ENCODE results near the gene PLEKHA5. TPM values are rescaled to one million over a fixed set of nuclear protein-coding genes. Genes with fewer than 3 reads are reported as not detected.
"Not testable (repeated sequence)": the region's sequence is repeated elsewhere in the genome, so short reads cannot be mapped to it uniquely, and the experiment has no call there.

The PLEKHA5 gene
- total RNA-seq, 2 experiments from 2014 or later: 2.1 to 3.2 TPM

DNA sequence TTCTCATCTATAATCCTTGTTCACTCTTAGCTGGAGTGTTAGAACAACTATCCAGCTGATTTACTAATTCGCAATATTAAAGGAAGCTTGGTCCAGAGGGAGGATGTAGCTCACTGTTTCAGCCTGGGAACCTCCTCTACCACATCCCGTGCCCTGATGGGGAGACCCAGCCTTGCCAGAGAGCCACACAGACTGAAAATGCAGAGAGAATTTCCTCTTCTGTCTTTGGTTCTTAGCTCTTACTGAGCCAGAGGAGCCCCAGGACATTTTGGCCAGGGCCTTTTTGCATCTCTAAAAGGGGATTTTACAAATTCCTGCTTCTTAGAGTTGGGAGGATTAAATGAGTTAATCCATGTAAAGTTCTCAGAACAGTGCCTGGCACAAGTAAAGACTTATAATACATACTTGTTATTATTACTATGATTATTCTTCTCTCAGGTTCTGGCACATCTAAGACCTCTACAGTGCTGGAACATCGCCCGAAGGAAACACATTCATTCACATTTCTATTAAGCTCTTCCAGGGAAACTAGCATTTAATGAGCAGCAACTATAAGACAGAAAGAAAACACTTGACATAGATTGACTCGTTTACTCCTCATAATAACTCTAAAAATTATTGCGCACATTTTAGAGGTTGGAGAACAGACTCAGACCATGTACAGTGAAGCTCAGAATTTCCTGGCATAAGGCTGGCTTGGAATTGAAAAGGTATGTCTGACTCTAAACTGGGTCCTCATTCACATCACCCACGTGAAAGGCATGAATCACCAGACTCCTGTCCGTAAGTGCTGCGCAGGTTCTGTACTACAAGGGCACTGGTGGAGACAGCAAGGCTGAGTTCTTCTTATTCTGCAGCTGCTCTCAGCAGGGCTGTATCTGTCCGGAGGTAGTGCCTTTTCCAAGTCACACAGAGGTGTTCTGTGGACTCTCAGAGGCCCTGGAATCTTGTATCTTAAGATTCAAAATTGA is 282.0 kb downstream of the PLEKHA5 start:
- ChIA-PET CTCF (no interaction called here), POLR2A (interaction anchor here (0.6 to 1.3 kb wide), 3 partner anchors 14 to 70 kb away, joined by 3 read pairs; no protein-coding TSS in a partner anchor)
- H3K4me1 Mint-ChIP-seq (ENCODE audit: low read depth): no peaks in the 10 kb centered on the region
- H3K27me3 Mint-ChIP-seq: no peaks in the 10 kb centered on the region
- TF ChIP-seq CTCF (IDR thresholded peaks at IDR 0.05): no peak
- DNase-seq (no peak), ATAC-seq (no peak)
- intact Hi-C loops (cut with micrococcal nuclease): no loop called here
- H3K27ac Mint-ChIP-seq: no peak overlapping the region
- no peaks in the 10 kb centered on the region for H3K36me3 Mint-ChIP-seq (ENCODE audit: low read depth)
- no peak overlapping the region for H3K4me3 Mint-ChIP-seq
- no peaks in the 10 kb centered on the region for H3K9me3 Mint-ChIP-seq

DNA sequence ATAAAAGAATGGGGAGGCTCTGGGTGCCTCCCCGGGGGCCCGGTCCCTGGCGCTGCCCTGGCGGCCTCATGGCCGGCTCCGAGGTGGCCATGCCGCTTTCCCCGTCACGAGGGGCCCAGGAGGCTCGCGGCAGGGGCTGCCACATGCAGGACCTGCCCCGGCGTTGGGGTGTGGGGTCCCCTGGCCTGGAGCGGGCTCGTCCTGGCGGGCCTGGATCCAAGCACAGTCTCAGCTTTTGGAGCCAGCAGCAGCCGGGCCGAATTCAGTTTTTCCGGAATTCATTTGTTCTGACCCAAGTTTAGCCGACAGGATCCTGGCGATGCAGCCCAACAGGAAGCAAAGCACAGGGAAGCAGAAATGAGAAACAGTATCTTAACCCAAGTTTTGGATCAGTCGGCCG is 283.3 kb downstream of the PLEKHA5 start:
- intact Hi-C loops (cut with micrococcal nuclease): no loop called here
- H3K27ac Mint-ChIP-seq: no peak overlapping the region
- DNase-seq (no peak), ATAC-seq (no peak)
- H3K27me3 Mint-ChIP-seq: no peaks in the 10 kb centered on the region
- no peaks in the 10 kb centered on the region for H3K4me1 Mint-ChIP-seq (ENCODE audit: low read depth)
- CTCF ChIA-PET: no interaction called here
- no peak for TF ChIP-seq CTCF (IDR thresholded peaks at IDR 0.05)
- POLR2A ChIA-PET: interaction anchor here (1.3 kb wide), 1 partner anchor 19 kb away, joined by 3 read pairs; no protein-coding TSS in a partner anchor
- no peaks in the 10 kb centered on the region for H3K36me3 Mint-ChIP-seq (ENCODE audit: low read depth)
- no peaks in the 10 kb centered on the region for H3K9me3 Mint-ChIP-seq
- H3K4me3 Mint-ChIP-seq: no peak overlapping the region

DNA sequence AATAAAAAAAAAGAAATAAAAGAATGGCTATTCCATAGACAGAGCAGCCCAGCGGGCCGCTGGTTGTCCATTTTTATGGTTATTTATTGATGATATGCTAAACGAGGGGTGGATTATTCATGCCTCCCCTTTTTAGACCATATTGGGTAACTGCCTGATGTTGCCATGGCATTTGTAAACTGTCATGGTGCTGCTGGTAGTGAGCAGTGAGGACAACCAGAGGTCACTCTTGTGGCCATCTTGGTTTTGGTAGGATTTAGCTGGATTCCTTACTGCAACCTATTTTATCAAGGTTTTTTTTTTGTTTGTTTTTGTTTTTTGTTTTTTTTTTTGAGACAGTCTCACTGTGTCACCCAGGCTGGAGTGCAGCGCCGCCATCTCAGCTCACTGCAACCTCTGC is 284.0 kb downstream of the PLEKHA5 start:
- ATAC-seq; POLR2A ChIA-PET; H3K4me3 Mint-ChIP-seq; intact Hi-C loops (cut with micrococcal nuclease); DNase-seq; H3K4me1 Mint-ChIP-seq (ENCODE audit: low read depth); H3K9me3 Mint-ChIP-seq; H3K27me3 Mint-ChIP-seq; H3K27ac Mint-ChIP-seq; H3K36me3 Mint-ChIP-seq (ENCODE audit: low read depth); CTCF ChIA-PET: not testable (repeated sequence)

DNA sequence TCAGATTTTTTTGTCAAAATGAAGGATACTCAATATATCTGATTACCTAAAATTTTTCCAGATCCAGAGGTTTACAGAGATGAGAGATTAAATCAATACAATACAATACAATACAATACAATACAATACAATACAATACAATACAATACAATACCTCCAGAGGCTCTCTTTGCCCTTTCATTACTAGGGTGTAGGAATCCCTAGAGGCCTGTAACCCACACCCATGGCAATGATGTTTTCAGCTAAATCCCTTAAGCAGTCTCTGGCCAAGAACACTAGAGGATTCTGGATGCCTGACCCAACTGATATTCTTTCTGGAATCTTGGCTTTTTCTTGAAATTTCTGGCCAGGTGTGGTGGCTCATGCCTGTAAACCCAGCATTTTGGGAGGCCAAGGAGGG is 286.0 kb downstream of the PLEKHA5 start:
- Mint-ChIP-seq H3K27me3 (no peaks in the 10 kb centered on the region), H3K4me1 (ENCODE audit: low read depth) (no peaks in the 10 kb centered on the region), H3K9me3 (no peaks in the 10 kb centered on the region), H3K4me3 (no peak overlapping the region), H3K27ac (no peak overlapping the region), H3K36me3 (ENCODE audit: low read depth) (no peaks in the 10 kb centered on the region)
- CTCF ChIA-PET: no interaction called here
- DNase-seq: no peak
- intact Hi-C loops (cut with micrococcal nuclease): no loop called here
- TF ChIP-seq CTCF (IDR thresholded peaks at IDR 0.05): no peak
- POLR2A ChIA-PET: interaction anchor here (1.2 kb wide), 1 partner anchor 16 kb away, joined by 4 read pairs; no protein-coding TSS in a partner anchor
- no peak for ATAC-seq

- TF ChIP-seq CTCF (IDR thresholded peaks at IDR 0.05): no peak
- CTCF ChIA-PET: interaction anchor here (0.7 kb wide), 1 partner anchor 28 kb away, joined by 3 read pairs; no protein-coding TSS in a partner anchor
- POLR2A ChIA-PET: interaction anchor here (0.6 kb wide), 1 partner anchor 88 kb away, joined by 3 read pairs; no protein-coding TSS in a partner anchor
- Mint-ChIP-seq H3K4me1 (ENCODE audit: low read depth) (peaks cover 9% of the 10 kb centered on the region), H3K4me3 (no peak overlapping the region), H3K27me3 (no peaks in the 10 kb centered on the region), H3K9me3 (no peaks in the 10 kb centered on the region), H3K27ac (no peak overlapping the region), H3K36me3 (ENCODE audit: low read depth) (no peaks in the 10 kb centered on the region)
- ATAC-seq (no peak), DNase-seq (no peak)
- intact Hi-C loops (cut with micrococcal nuclease): no loop called here
Measured at GRCh38 chr12:19419086-19419485, 289.6 kb downstream of the PLEKHA5 start.

Measured in activated CD8-positive, alpha-beta T cell treated with anti-CD3 and anti-CD28 coated beads for 36 hours (primary cell).